A549 (cell line): ENCODE results near the gene FAM216A. TPM values are rescaled to one million over a fixed set of nuclear protein-coding genes. Genes with fewer than 3 reads are reported as not detected.

ENCODE experiments used
- ATAC-seq, 2 experiments: fragments of 200-7000 bp in 1 of 2; fragments of >200 bp in 1 of 2; cut with Nextera tagmentation in 1 of 2; cut with Tn5 transposase in 1 of 2; 3 replicates each; pipeline versions ENCODE4 v1.8.0 to v1.9.1; 2018 to 2020; ENCODE audit warnings: mild to moderate bottlenecking in 1 of 2, moderate library complexity in 1 of 2
- CTCF ChIA-PET: fragments of 300-600 bp; sonication (Branson Sonifier 250); formaldehyde crosslinking; extraction: SDS; loops from one replicate; lab custom pipeline; 2021; ENCODE audit warnings: antibody characterized with exemption, inconsistent platforms; lab: Yijun Ruan, JAX
- POLR2A ChIA-PET: fragments of 350-600 bp; formaldehyde crosslinking; extraction: SDS; loops from one replicate; lab custom pipeline; 2021; ENCODE audit warnings: antibody characterized with exemption, inconsistent platforms; lab: Yijun Ruan, JAX
- DNase-seq, 2 experiments: peaks; one replicate each; pipeline versions ENCODE4 v3.0.0 to v3.0.0-alpha.2; 2011 to 2016; ENCODE audit warnings: low read depth in 1 of 2, low spot score in 1 of 2
- FAIRE-seq: peaks from 2 replicates; lab custom pipeline; 2011; peaks lifted over from hg19 to GRCh38; lab: Jason Lieb, UNC
- H3K27ac ChIP-seq, 2 experiments: fragments of >200 bp; sonication (Bioruptor Twin); formaldehyde crosslinking; 3 replicates each; pipeline ENCODE4 v1.5.1; 2016 to 2017
- H3K4me1 ChIP-seq: fragments of >200 bp; sonication (Bioruptor Twin); formaldehyde crosslinking; 3 replicates; pipeline ENCODE4 v1.6.1; 2016
- H3K4me2 ChIP-seq: fragments of >200 bp; sonication (Bioruptor Twin); formaldehyde crosslinking; 3 replicates; pipeline ENCODE4 v1.6.1; 2016
- H3K4me3 ChIP-seq: fragments of >200 bp; sonication (Bioruptor Twin); formaldehyde crosslinking; 3 replicates; pipeline ENCODE4 v1.5.1; 2016
- H3K9me3 ChIP-seq: fragments of >200 bp; sonication (Bioruptor Twin); formaldehyde crosslinking; 3 replicates; pipeline ENCODE4 v1.6.1; 2016
- BHLHE40 ChIP-seq: IDR thresholded peaks from 2 replicates; pipeline ENCODE4 v1.6.1; 2012; ENCODE audit warnings: low read depth, low read length, inconsistent platforms
- EHF ChIP-seq: fragments of 250-450 bp; sonication (Bioruptor Pico); IDR thresholded peaks from 2 replicates; pipeline ENCODE4 v1.5.0; 2020; ENCODE audit warnings: mild to moderate bottlenecking
- EHMT2 ChIP-seq: fragments of 200-600 bp; sonication (generic); IDR thresholded peaks from 2 replicates; pipeline ENCODE4 v1.6.1; 2016; ENCODE audit warnings: antibody characterized with exemption, low read depth, mild to moderate bottlenecking, moderate library complexity
- ESRRA ChIP-seq: fragments of 150-350 bp; IDR thresholded peaks from 2 replicates; pipeline ENCODE4 v1.6.1; 2014; ENCODE audit warnings: mild to moderate bottlenecking, low read length, borderline replicate concordance
- FOSB ChIP-seq: fragments of 250-450 bp; sonication (Bioruptor Pico); IDR thresholded peaks from 2 replicates; pipeline ENCODE4 v1.5.0; 2020; ENCODE audit warnings: mild to moderate bottlenecking, moderate library complexity
- HDAC2 ChIP-seq: fragments of 200-600 bp; sonication (generic); IDR thresholded peaks from 2 replicates; pipeline ENCODE4 v1.6.1; 2016
- HEYL ChIP-seq: fragments of 250-450 bp; sonication (Bioruptor Pico); IDR thresholded peaks from 2 replicates; pipeline ENCODE4 v1.8.0; 2021; ENCODE audit warnings: mild to moderate bottlenecking, moderate library complexity
- HOXB13 ChIP-seq: fragments of 250-450 bp; sonication (Bioruptor Pico); IDR thresholded peaks from 2 replicates; pipeline ENCODE4 v1.5.0; 2020; ENCODE audit warnings: low read depth, mild to moderate bottlenecking, moderate library complexity
- HOXB5 ChIP-seq: fragments of 250-450 bp; sonication (Bioruptor Pico); IDR thresholded peaks from 2 replicates; pipeline ENCODE4 v1.5.0; 2020; ENCODE audit warnings: mild to moderate bottlenecking, moderate library complexity
- KDM1A ChIP-seq: fragments of 200-600 bp; sonication (generic); IDR thresholded peaks from 2 replicates; pipeline ENCODE4 v1.6.1; 2016; ENCODE audit warnings: low read depth, mild to moderate bottlenecking
- KDM5A ChIP-seq: fragments of 200-600 bp; sonication (generic); IDR thresholded peaks from 2 replicates; pipeline ENCODE4 v1.6.1; 2016; ENCODE audit warnings: antibody characterized with exemption, mild to moderate bottlenecking
- MAFK ChIP-seq: fragments of 450-650 bp; IDR thresholded peaks from 2 replicates; pipeline ENCODE4 v1.6.1; 2014; ENCODE audit not compliant: partially characterized antibody
- NPAS2 ChIP-seq: fragments of 250-450 bp; sonication (Bioruptor Pico); IDR thresholded peaks from 2 replicates; pipeline ENCODE4 v1.8.0; 2022; ENCODE audit warnings: mild to moderate bottlenecking, moderate library complexity, borderline replicate concordance
- RCOR1 ChIP-seq: fragments of 150-350 bp; IDR thresholded peaks from 2 replicates; pipeline ENCODE4 v1.6.1; 2014; ENCODE audit warnings: antibody characterized with exemption, low read length, low read depth
- ZNF302 ChIP-seq: fragments of 250-450 bp; sonication (Bioruptor Pico); IDR thresholded peaks from 2 replicates; pipeline ENCODE4 v1.9.0; 2021; ENCODE audit warnings: inconsistent platforms, mild to moderate bottlenecking, moderate library complexity
- ZSCAN20 ChIP-seq: fragments of 250-450 bp; sonication (Bioruptor Pico); IDR thresholded peaks from 2 replicates; pipeline ENCODE4 v1.8.0; 2022; ENCODE audit warnings: mild to moderate bottlenecking, moderate library complexity
- WGBS: methylation state at CpG from one replicate; pipeline ENCODE4 v1.1.6; 2017; ENCODE audit errors: missing lambda C conversion rate; 5-methylcytosine and 5-hydroxymethylcytosine counted together
- polyA plus RNA-seq, 4 experiments: library from polyadenylated mRNA; depleted of rRNA in 3 of 4; stranded (reverse); fragments of >200 nt; fragmentation: RNase III in 1 of 4; extraction: RNeasy Plus Mini Kit Qiagen cat#74134 plus additional on column Dnase treatment in 1 of 4; gene quantifications; 2 replicates in 3 of 4; 3 replicates in 1 of 4; pipeline ENCODE4 v1.2.3, GENCODE V29; 2011 to 2017
- TF ChIP-seq, protein P1 (sequence below): fragments of 200-600 bp; sonication (generic); IDR thresholded peaks from 2 replicates; pipeline ENCODE4 v1.6.1; 2016; ENCODE audit warnings: antibody characterized with exemption, mild to moderate bottlenecking, moderate library complexity
- TF ChIP-seq, protein P2 (sequence below): fragments of 250-450 bp; sonication (Bioruptor Pico); IDR thresholded peaks from 2 replicates; pipeline ENCODE4 v1.5.0; 2020; ENCODE audit warnings: low read depth, mild to moderate bottlenecking, moderate library complexity
- TF ChIP-seq, protein P3 (sequence below): fragments of 150-350 bp; IDR thresholded peaks from 2 replicates; pipeline ENCODE4 v1.6.1; 2014; ENCODE audit warnings: low read depth, mild to moderate bottlenecking, low read length

FAM216A gene
- polyA plus RNA-seq, 2 of the 4 experiments (the other 2 are of a cell fraction): 18.1 to 40.6 TPM

DNA sequence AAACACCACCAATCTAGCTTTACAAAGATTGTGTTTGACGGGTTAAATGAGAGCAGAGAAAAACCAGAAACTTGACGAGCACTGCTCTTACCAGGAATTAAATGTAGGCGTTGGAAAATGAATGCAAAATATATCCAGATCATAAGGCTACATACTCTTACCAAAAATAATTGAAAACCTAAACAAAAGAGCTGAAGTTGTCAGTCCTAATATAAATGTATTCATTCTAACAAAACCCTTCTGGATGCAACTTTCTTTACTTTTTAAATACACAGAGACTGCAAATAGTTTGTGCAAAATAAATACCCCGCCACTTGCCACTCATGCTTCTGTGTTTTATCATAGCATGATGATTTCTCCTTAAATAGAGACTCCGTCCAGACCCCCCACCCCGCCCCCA, 66.2 kb downstream of the FAM216A start:
- H3K4me3 ChIP-seq: no peak overlapping the region
- TF ChIP-seq KDM1A (no peak), ESRRA (no peak), EHMT2 (no peak), MAFK (no peak), HEYL (no peak), BHLHE40 (no peak), HOXB5 (CRISPR knock-in tag) (no peak), RCOR1 (no peak), HDAC2 (no peak), NPAS2 (CRISPR knock-in tag) (no peak)
- TF ChIP-seq, protein P1, sequence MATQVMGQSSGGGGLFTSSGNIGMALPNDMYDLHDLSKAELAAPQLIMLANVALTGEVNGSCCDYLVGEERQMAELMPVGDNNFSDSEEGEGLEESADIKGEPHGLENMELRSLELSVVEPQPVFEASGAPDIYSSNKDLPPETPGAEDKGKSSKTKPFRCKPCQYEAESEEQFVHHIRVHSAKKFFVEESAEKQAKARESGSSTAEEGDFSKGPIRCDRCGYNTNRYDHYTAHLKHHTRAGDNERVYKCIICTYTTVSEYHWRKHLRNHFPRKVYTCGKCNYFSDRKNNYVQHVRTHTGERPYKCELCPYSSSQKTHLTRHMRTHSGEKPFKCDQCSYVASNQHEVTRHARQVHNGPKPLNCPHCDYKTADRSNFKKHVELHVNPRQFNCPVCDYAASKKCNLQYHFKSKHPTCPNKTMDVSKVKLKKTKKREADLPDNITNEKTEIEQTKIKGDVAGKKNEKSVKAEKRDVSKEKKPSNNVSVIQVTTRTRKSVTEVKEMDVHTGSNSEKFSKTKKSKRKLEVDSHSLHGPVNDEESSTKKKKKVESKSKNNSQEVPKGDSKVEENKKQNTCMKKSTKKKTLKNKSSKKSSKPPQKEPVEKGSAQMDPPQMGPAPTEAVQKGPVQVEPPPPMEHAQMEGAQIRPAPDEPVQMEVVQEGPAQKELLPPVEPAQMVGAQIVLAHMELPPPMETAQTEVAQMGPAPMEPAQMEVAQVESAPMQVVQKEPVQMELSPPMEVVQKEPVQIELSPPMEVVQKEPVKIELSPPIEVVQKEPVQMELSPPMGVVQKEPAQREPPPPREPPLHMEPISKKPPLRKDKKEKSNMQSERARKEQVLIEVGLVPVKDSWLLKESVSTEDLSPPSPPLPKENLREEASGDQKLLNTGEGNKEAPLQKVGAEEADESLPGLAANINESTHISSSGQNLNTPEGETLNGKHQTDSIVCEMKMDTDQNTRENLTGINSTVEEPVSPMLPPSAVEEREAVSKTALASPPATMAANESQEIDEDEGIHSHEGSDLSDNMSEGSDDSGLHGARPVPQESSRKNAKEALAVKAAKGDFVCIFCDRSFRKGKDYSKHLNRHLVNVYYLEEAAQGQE: no peak
- TF ChIP-seq, protein P2, sequence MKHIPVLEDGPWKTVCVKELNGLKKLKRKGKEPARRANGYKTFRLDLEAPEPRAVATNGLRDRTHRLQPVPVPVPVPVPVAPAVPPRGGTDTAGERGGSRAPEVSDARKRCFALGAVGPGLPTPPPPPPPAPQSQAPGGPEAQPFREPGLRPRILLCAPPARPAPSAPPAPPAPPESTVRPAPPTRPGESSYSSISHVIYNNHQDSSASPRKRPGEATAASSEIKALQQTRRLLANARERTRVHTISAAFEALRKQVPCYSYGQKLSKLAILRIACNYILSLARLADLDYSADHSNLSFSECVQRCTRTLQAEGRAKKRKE (CRISPR knock-in tag): no peak
- TF ChIP-seq, all 56 proteins: peak for 0
- ATAC-seq (no peak), DNase-seq (no peak), FAIRE-seq (no peak)
- Histone ChIP-seq H3K9me3 (no peaks in the 10 kb centered on the region), H3K4me2 (no peak overlapping the region), H3K4me1 (peaks cover 15% of the 10 kb centered on the region), H3K27ac (no peak overlapping the region)
- ChIA-PET POLR2A (no interaction called here), CTCF (interaction anchor here (1.0 to 4.4 kb wide), 3 partner anchors 22 to 67 kb away, joined by 3 to 30 read pairs (median 7); no protein-coding TSS in a partner anchor)
- 89% methylated on average over 6 of the region's 6 CpGs for WGBS

DNA sequence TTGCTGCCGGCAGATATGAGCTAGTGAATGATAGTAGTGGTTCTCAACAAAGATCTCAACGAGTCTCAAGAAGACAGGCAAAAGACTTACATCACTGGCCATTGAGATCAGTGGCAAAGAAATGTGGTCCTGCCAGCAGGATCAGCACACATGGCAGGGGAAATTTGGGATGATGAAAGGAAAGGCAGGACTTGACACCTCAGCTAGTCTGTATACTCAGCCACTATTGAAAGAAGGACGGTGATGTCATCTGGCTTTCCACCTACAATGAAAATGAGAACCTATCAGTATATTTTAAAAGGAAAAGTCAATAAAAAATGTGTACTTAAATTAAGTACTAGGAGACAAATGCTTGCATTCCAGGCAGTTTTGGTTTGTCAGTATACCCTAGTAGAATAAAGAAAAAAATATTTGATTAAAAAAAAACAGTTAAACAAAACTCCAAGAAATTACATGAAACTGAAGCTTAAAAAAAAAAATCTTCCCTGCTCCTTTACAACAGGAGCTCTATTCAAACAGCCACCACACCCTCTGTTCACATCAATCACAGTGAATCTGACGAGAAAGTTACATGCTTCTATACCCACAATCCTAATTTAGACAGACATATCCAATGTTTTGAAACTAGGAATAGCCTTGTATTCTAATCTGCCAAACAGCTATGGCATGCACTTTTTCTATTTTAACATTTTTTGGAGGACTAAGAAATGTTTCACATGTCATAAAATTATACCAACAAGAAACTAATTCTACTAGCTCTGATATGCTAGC, 68.4 kb downstream of the FAM216A start:
- Histone ChIP-seq H3K4me3 (no peak overlapping the region), H3K9me3 (no peaks in the 10 kb centered on the region), H3K27ac (no peak overlapping the region), H3K4me2 (no peak overlapping the region), H3K4me1 (peaks cover 13% of the 10 kb centered on the region)
- 79% methylated on average over 4 of the region's 4 CpGs for WGBS
- ChIA-PET CTCF (interaction anchor here (0.6 to 1.5 kb wide), 4 partner anchors 14 to 63 kb away, joined by 3 to 5 read pairs (median 4); no protein-coding TSS in a partner anchor), POLR2A (no interaction called here)
- ATAC-seq (no peak), FAIRE-seq (no peak), DNase-seq (no peak)
- TF ChIP-seq, protein P3, sequence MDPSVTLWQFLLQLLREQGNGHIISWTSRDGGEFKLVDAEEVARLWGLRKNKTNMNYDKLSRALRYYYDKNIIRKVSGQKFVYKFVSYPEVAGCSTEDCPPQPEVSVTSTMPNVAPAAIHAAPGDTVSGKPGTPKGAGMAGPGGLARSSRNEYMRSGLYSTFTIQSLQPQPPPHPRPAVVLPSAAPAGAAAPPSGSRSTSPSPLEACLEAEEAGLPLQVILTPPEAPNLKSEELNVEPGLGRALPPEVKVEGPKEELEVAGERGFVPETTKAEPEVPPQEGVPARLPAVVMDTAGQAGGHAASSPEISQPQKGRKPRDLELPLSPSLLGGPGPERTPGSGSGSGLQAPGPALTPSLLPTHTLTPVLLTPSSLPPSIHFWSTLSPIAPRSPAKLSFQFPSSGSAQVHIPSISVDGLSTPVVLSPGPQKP: no peak
- TF ChIP-seq FOSB (CRISPR knock-in tag): no peak
- no peak for TF ChIP-seq EHF (CRISPR knock-in tag)
- no peak for TF ChIP-seq HOXB5 (CRISPR knock-in tag)
- TF ChIP-seq ZNF302: no peak
- no peak for TF ChIP-seq HOXB13 (CRISPR knock-in tag)
- no peak for TF ChIP-seq KDM5A
- TF ChIP-seq ZSCAN20 (CRISPR knock-in tag): no peak
